ENCODE data around the gene TMEM14A. TPM values are rescaled to one million over a fixed set of nuclear protein-coding genes. Genes with fewer than 3 reads are reported as not detected.

TMEM14A gene
- total RNA-seq, 1 donor from 2014 or later = 21.1 TPM

DNA sequence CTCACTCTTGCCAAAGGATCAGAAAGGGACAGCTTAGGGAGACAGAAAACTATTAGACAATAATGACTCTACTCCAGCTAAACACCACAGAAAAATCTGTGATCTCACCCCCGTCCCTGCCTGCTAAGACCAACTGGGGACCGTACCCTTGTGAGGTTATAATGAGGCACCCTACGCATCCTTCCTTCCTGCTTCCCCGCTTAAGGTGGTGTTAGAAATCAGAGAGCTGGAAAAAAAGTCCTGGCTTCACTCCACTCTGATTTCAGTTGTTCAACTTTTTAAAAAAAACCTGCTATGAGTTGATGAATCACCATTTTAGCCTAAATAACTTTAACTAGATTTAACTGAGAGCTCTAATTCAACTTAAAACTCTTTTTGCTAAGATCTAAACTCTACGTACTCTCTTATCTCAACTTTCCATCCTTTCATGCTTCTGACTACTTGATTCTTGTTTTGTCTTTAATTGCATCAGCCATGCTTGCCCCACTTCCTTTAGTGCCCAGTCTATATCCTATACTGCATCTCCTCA lies 35.8 kb upstream of the TMEM14A start:
- Mint-ChIP-seq H3K27me3 (ENCODE audit: low read depth) (peaks cover 1% of the 10 kb centered on the region), H3K36me3 (ENCODE audit: low read depth) (no peaks in the 10 kb centered on the region), H3K27ac (ENCODE audit: unreplicated experiment) (peak overlapping the region; percentile 64), H3K4me3 (ENCODE audit: unreplicated experiment) (no peak overlapping the region), H3K9me3 (ENCODE audit: low read depth) (no peaks in the 10 kb centered on the region), H3K4me1 (ENCODE audit: low read depth) (peaks cover 19% of the 10 kb centered on the region)
- TF ChIP-seq, protein P1, sequence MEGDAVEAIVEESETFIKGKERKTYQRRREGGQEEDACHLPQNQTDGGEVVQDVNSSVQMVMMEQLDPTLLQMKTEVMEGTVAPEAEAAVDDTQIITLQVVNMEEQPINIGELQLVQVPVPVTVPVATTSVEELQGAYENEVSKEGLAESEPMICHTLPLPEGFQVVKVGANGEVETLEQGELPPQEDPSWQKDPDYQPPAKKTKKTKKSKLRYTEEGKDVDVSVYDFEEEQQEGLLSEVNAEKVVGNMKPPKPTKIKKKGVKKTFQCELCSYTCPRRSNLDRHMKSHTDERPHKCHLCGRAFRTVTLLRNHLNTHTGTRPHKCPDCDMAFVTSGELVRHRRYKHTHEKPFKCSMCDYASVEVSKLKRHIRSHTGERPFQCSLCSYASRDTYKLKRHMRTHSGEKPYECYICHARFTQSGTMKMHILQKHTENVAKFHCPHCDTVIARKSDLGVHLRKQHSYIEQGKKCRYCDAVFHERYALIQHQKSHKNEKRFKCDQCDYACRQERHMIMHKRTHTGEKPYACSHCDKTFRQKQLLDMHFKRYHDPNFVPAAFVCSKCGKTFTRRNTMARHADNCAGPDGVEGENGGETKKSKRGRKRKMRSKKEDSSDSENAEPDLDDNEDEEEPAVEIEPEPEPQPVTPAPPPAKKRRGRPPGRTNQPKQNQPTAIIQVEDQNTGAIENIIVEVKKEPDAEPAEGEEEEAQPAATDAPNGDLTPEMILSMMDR (IDR thresholded peaks at IDR 0.05) = no peak
- no peak for DNase-seq (ENCODE audit: low spot score)

DNA sequence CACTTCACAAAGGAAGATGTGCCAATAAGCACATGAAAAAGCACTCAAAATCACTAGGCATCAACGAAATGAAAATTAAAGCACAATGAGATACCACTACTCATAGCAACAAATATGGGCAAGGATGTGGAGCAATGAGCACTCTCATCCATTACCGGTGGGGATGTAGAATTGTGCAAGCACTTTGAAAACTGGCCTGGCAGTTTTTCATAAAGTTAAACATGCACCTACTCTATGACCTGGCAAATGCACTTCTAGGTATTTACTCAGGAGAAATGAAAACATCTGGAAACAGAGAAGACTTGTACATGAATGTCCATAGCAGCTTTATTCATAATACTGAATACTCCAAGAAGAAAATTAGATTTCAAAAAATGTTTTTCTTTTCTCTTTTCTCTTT lies 34.1 kb upstream of the TMEM14A start:
- H3K4me1 Mint-ChIP-seq (ENCODE audit: low read depth) = peaks cover 22% of the 10 kb centered on the region
- H3K27me3 Mint-ChIP-seq (ENCODE audit: low read depth) = peaks cover 9% of the 10 kb centered on the region
- H3K27ac Mint-ChIP-seq (ENCODE audit: unreplicated experiment) = no peak overlapping the region
- H3K9me3 Mint-ChIP-seq (ENCODE audit: low read depth) = no peaks in the 10 kb centered on the region
- TF ChIP-seq, protein P1 (IDR thresholded peaks at IDR 0.05) = no peak
- H3K36me3 Mint-ChIP-seq (ENCODE audit: low read depth) = no peaks in the 10 kb centered on the region
- no peak for DNase-seq (ENCODE audit: low spot score)
- H3K4me3 Mint-ChIP-seq (ENCODE audit: unreplicated experiment) = no peak overlapping the region

DNA sequence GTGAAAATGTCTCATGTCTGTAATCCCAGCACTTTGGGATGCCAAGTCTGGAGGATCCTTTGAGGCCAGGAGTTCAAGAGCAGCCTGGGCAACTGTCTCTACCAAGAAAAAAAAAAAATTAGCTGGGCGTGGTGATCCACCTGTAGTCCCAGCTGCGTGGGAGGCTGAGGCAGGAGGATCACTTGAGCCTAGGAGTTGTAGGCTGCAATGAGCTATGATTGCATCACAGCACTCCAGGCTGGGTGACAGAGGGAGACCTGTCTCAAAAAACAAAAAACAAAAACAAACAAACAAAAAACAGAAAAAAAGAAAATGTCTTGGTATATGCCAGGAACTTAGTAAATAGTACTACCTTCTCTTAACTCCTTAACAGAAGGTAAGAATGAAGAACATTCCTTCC lies 31.4 kb upstream of the TMEM14A start:
- H3K4me3 Mint-ChIP-seq (ENCODE audit: unreplicated experiment) = no peak overlapping the region
- TF ChIP-seq, protein P1 (IDR thresholded peaks at IDR 0.05) = no peak
- DNase-seq (ENCODE audit: low spot score) = no peak
- H3K9me3 Mint-ChIP-seq (ENCODE audit: low read depth) = no peaks in the 10 kb centered on the region
- peaks cover 16% of the 10 kb centered on the region for H3K4me1 Mint-ChIP-seq (ENCODE audit: low read depth)
- no peak overlapping the region for H3K27ac Mint-ChIP-seq (ENCODE audit: unreplicated experiment)
- no peaks in the 10 kb centered on the region for H3K36me3 Mint-ChIP-seq (ENCODE audit: low read depth)
- peaks cover 9% of the 10 kb centered on the region for H3K27me3 Mint-ChIP-seq (ENCODE audit: low read depth)

DNA sequence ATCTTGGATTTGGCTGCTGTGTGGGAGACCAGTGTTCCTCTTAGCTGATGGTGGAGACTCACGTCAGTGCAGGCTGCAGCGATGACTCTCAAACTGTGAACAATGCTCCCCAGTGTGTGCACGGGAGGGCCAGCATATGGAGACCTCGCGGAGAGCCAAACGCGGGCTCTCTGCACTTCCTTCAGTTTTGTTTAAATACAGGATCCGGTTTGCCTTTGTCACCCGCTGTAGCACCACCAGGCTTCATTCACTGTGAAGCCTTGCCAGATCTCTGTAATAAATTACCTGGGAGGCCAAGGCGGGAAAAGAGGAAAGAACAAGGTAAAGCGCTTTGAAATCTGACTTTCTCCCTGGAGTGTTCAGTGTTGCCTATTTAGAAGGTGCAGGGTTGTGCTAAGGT lies 30.7 kb upstream of the TMEM14A start:
- H3K4me1 Mint-ChIP-seq (ENCODE audit: low read depth) = peaks cover 9% of the 10 kb centered on the region
- no peak overlapping the region for H3K4me3 Mint-ChIP-seq (ENCODE audit: unreplicated experiment)
- peaks cover 9% of the 10 kb centered on the region for H3K27me3 Mint-ChIP-seq (ENCODE audit: low read depth)
- H3K36me3 Mint-ChIP-seq (ENCODE audit: low read depth) = no peaks in the 10 kb centered on the region
- H3K27ac Mint-ChIP-seq (ENCODE audit: unreplicated experiment) = peak overlapping the region; percentile 20
- no peaks in the 10 kb centered on the region for H3K9me3 Mint-ChIP-seq (ENCODE audit: low read depth)
- TF ChIP-seq, protein P1 (IDR thresholded peaks at IDR 0.05) = no peak
- DNase-seq (ENCODE audit: low spot score) = no peak

DNA sequence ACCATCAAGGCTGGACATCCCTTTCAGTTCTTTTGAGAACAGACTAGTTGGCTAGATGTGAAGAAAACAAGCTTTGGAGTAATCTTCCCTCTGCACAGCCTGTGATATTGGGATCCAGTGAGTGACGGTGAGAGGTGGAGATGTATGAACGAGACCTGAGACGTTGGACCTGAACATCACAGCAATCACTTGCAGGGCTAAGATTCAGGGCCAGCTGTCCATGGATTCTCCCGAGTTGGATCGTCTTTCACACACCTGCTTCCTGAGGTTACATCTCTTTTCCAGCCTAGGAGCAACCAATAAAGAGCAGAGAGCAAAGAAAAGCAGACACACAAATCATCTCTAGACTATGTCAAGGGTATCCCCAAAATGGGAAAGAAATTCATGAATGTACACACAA lies 30.0 kb upstream of the TMEM14A start:
- TF ChIP-seq, protein P1 (IDR thresholded peaks at IDR 0.05) = no peak
- no peak overlapping the region for H3K27ac Mint-ChIP-seq (ENCODE audit: unreplicated experiment)
- H3K9me3 Mint-ChIP-seq (ENCODE audit: low read depth) = no peaks in the 10 kb centered on the region

More for the DNA sequence above, 30.0 kb upstream of the TMEM14A start:
- Mint-ChIP-seq H3K4me3 (ENCODE audit: unreplicated experiment) (no peak overlapping the region), H3K36me3 (ENCODE audit: low read depth) (no peaks in the 10 kb centered on the region), H3K4me1 (ENCODE audit: low read depth) (peaks cover 6% of the 10 kb centered on the region), H3K27me3 (ENCODE audit: low read depth) (peaks cover 9% of the 10 kb centered on the region)
- DNase-seq (ENCODE audit: low spot score) = no peak

Measured in chondrocyte (in vitro differentiated cells).